HCT116 (cell line): ENCODE data around the gene ZNF83.

Source experiments
- ATF3 ChIP-seq: IDR thresholded peaks from 2 replicates; pipeline ENCODE4 v1.6.1; 2012
- CBX3 ChIP-seq: IDR thresholded peaks from 2 replicates; pipeline ENCODE4 v1.6.1; 2012; ENCODE audit warnings: low read depth
- CTCF ChIP-seq, 3 experiments: fragments of 200-600 bp in 1 of 3; sonication (generic) in 1 of 3; IDR thresholded peaks in 2 of 3; conservative IDR thresholded peaks in 1 of 3; 2 replicates each; pipeline ENCODE4 v1.5.1; 2012 to 2017; ENCODE audit warnings: low read depth in 2 of 3, low read length in 2 of 3, antibody characterized with exemption in 1 of 3, borderline replicate concordance in 1 of 3, control low read depth in 1 of 3, mild to moderate bottlenecking in 1 of 3, mixed read lengths in 1 of 3, mixed run types in 1 of 3, moderate library complexity in 1 of 3; ENCODE audit not compliant: insufficient read depth in 1 of 3
- EZH2 ChIP-seq: fragments of 200-600 bp; sonication (generic); IDR thresholded peaks from 2 replicates; pipeline ENCODE4 v1.6.1; 2017; ENCODE audit warnings: antibody characterized with exemption, mixed run types
- EZH2phosphoT487 ChIP-seq: fragments of 200-600 bp; IDR thresholded peaks from 2 replicates; pipeline ENCODE4 v1.6.1; 2018; ENCODE audit warnings: antibody characterized with exemption, borderline replicate concordance
- FOSL1 ChIP-seq: IDR thresholded peaks from 2 replicates; pipeline ENCODE4 v1.6.1; 2012; ENCODE audit warnings: low read depth
- MAX ChIP-seq: IDR thresholded peaks from 2 replicates; pipeline ENCODE4 v1.6.1; 2012
- POLR2A ChIP-seq: IDR thresholded peaks from 2 replicates; pipeline ENCODE4 v1.7.0; 2011; ENCODE audit warnings: borderline replicate concordance; ENCODE audit not compliant: insufficient read depth, insufficient read length; ENCODE audit errors: extremely low read depth
- RAD21 ChIP-seq: IDR thresholded peaks from 2 replicates; pipeline ENCODE4 v1.6.1; 2012; ENCODE audit warnings: low read depth, mild to moderate bottlenecking
- SP1 ChIP-seq: IDR thresholded peaks from 2 replicates; pipeline ENCODE4 v1.6.1; 2012; ENCODE audit warnings: low read depth
- TCF7L2 ChIP-seq: IDR thresholded peaks from 2 replicates; pipeline ENCODE4 v1.7.0; 2011; ENCODE audit warnings: borderline replicate concordance, inconsistent platforms; ENCODE audit not compliant: insufficient read depth, insufficient read length; ENCODE audit errors: extremely low read depth
- ZBTB33 ChIP-seq: IDR thresholded peaks from 2 replicates; pipeline ENCODE4 v1.6.1; 2011; ENCODE audit warnings: mild to moderate bottlenecking, low read length, moderate library complexity; ENCODE audit not compliant: insufficient replicate concordance; ENCODE audit errors: extremely low read depth

GRCh38 chr19:52662631-52663030 is 24.5 kb upstream of the ZNF83 start:
- no peak for TF ChIP-seq RAD21
- no peak for TF ChIP-seq EZH2
- TF ChIP-seq CTCF (IDR thresholded peaks at IDR 0.05 in 2 of 3, conservative IDR thresholded peaks at IDR 0.05 in 1 of 3; ENCODE audit: borderline replicate concordance in 1 of 3, insufficient read depth in 1 of 3, low read depth in 2 of 3, low read length in 2 of 3): no peak
- no peak for TF ChIP-seq SP1
- TF ChIP-seq ZBTB33: no peak
- no peak for TF ChIP-seq EZH2phosphoT487
- TF ChIP-seq MAX: 0 out of 2 replicates have a peak, but pooled peaks have one; percentile 17
- TF ChIP-seq FOSL1: peak; percentile 41; the same call in 1 of the 2 replicates
- TF ChIP-seq POLR2A: no peak
- no peak for TF ChIP-seq TCF7L2
- no peak for TF ChIP-seq ATF3
- no peak for TF ChIP-seq CBX3
